ENCODE measurements around the gene NPFF. TPM values are rescaled to one million over a fixed set of nuclear protein-coding genes. Genes with fewer than 3 reads are reported as not detected.

NPFF gene
- total RNA-seq, 1 experiment from 2014 or later = 0.59 TPM

GRCh38 chr12:53532021-53532420, 24.7 kb upstream of the NPFF start:
- Mint-ChIP-seq H3K4me3 (no peak overlapping the region), H3K36me3 (peaks cover 26% of the 10 kb centered on the region), H3K27ac (no peak overlapping the region), H3K4me1 (no peaks in the 10 kb centered on the region), H3K9me3 (no peaks in the 10 kb centered on the region), H3K27me3 (ENCODE audit: low read depth) (no peaks in the 10 kb centered on the region)
- CTCF ChIA-PET = interaction anchor here (1.4 kb wide), 1 partner anchor 11 kb away, joined by 3 read pairs; no protein-coding TSS in a partner anchor
- POLR2A ChIA-PET = no interaction called here
- ATAC-seq (no peak), DNase-seq (ENCODE audit: low spot score) (no peak)
- TF ChIP-seq, protein P1, sequence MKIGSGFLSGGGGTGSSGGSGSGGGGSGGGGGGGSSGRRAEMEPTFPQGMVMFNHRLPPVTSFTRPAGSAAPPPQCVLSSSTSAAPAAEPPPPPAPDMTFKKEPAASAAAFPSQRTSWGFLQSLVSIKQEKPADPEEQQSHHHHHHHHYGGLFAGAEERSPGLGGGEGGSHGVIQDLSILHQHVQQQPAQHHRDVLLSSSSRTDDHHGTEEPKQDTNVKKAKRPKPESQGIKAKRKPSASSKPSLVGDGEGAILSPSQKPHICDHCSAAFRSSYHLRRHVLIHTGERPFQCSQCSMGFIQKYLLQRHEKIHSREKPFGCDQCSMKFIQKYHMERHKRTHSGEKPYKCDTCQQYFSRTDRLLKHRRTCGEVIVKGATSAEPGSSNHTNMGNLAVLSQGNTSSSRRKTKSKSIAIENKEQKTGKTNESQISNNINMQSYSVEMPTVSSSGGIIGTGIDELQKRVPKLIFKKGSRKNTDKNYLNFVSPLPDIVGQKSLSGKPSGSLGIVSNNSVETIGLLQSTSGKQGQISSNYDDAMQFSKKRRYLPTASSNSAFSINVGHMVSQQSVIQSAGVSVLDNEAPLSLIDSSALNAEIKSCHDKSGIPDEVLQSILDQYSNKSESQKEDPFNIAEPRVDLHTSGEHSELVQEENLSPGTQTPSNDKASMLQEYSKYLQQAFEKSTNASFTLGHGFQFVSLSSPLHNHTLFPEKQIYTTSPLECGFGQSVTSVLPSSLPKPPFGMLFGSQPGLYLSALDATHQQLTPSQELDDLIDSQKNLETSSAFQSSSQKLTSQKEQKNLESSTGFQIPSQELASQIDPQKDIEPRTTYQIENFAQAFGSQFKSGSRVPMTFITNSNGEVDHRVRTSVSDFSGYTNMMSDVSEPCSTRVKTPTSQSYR (CRISPR knock-in tag; IDR thresholded peaks at IDR 0.05) = no peak
- TF ChIP-seq EMX1 (CRISPR knock-in tag; IDR thresholded peaks at IDR 0.05) = no peak
- TF ChIP-seq, protein P2, sequence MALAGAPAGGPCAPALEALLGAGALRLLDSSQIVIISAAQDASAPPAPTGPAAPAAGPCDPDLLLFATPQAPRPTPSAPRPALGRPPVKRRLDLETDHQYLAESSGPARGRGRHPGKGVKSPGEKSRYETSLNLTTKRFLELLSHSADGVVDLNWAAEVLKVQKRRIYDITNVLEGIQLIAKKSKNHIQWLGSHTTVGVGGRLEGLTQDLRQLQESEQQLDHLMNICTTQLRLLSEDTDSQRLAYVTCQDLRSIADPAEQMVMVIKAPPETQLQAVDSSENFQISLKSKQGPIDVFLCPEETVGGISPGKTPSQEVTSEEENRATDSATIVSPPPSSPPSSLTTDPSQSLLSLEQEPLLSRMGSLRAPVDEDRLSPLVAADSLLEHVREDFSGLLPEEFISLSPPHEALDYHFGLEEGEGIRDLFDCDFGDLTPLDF (CRISPR knock-in tag; IDR thresholded peaks at IDR 0.05) = no peak
- no peak for TF ChIP-seq SMAD3 (CRISPR knock-in tag; IDR thresholded peaks at IDR 0.05; ENCODE audit: borderline replicate concordance)
- TF ChIP-seq SOX15 (CRISPR knock-in tag; IDR thresholded peaks at IDR 0.05) = no peak
- no peak for TF ChIP-seq ZBTB21 (CRISPR knock-in tag; IDR thresholded peaks at IDR 0.05; ENCODE audit: borderline replicate concordance)
- no peak for TF ChIP-seq GTF2I (CRISPR knock-in tag; conservative IDR thresholded peaks at IDR 0.05)
- TF ChIP-seq ZNF416 (CRISPR knock-in tag; IDR thresholded peaks at IDR 0.05) = no peak
- no peak for TF ChIP-seq ZNF138 (CRISPR knock-in tag; conservative IDR thresholded peaks at IDR 0.05)
- TF ChIP-seq GABPB1 (CRISPR knock-in tag; IDR thresholded peaks at IDR 0.05) = no peak
- TF ChIP-seq, protein P3, sequence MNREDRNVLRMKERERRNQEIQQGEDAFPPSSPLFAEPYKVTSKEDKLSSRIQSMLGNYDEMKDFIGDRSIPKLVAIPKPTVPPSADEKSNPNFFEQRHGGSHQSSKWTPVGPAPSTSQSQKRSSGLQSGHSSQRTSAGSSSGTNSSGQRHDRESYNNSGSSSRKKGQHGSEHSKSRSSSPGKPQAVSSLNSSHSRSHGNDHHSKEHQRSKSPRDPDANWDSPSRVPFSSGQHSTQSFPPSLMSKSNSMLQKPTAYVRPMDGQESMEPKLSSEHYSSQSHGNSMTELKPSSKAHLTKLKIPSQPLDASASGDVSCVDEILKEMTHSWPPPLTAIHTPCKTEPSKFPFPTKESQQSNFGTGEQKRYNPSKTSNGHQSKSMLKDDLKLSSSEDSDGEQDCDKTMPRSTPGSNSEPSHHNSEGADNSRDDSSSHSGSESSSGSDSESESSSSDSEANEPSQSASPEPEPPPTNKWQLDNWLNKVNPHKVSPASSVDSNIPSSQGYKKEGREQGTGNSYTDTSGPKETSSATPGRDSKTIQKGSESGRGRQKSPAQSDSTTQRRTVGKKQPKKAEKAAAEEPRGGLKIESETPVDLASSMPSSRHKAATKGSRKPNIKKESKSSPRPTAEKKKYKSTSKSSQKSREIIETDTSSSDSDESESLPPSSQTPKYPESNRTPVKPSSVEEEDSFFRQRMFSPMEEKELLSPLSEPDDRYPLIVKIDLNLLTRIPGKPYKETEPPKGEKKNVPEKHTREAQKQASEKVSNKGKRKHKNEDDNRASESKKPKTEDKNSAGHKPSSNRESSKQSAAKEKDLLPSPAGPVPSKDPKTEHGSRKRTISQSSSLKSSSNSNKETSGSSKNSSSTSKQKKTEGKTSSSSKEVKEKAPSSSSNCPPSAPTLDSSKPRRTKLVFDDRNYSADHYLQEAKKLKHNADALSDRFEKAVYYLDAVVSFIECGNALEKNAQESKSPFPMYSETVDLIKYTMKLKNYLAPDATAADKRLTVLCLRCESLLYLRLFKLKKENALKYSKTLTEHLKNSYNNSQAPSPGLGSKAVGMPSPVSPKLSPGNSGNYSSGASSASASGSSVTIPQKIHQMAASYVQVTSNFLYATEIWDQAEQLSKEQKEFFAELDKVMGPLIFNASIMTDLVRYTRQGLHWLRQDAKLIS (CRISPR knock-in tag; IDR thresholded peaks at IDR 0.05; ENCODE audit: borderline replicate concordance) = no peak
- TF ChIP-seq, protein P4, sequence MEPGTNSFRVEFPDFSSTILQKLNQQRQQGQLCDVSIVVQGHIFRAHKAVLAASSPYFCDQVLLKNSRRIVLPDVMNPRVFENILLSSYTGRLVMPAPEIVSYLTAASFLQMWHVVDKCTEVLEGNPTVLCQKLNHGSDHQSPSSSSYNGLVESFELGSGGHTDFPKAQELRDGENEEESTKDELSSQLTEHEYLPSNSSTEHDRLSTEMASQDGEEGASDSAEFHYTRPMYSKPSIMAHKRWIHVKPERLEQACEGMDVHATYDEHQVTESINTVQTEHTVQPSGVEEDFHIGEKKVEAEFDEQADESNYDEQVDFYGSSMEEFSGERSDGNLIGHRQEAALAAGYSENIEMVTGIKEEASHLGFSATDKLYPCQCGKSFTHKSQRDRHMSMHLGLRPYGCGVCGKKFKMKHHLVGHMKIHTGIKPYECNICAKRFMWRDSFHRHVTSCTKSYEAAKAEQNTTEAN (CRISPR knock-in tag; IDR thresholded peaks at IDR 0.05) = no peak
- TF ChIP-seq ZSCAN18 (CRISPR knock-in tag; IDR thresholded peaks at IDR 0.05) = no peak
- no peak for TF ChIP-seq JAZF1 (CRISPR knock-in tag; IDR thresholded peaks at IDR 0.05)
- no peak for TF ChIP-seq RORB (CRISPR knock-in tag; IDR thresholded peaks at IDR 0.05)
- TF ChIP-seq, protein P5, sequence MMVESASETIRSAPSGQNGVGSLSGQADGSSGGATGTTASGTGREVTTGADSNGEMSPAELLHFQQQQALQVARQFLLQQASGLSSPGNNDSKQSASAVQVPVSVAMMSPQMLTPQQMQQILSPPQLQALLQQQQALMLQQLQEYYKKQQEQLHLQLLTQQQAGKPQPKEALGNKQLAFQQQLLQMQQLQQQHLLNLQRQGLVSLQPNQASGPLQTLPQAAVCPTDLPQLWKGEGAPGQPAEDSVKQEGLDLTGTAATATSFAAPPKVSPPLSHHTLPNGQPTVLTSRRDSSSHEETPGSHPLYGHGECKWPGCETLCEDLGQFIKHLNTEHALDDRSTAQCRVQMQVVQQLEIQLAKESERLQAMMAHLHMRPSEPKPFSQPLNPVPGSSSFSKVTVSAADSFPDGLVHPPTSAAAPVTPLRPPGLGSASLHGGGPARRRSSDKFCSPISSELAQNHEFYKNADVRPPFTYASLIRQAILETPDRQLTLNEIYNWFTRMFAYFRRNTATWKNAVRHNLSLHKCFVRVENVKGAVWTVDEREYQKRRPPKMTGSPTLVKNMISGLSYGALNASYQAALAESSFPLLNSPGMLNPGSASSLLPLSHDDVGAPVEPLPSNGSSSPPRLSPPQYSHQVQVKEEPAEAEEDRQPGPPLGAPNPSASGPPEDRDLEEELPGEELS (CRISPR knock-in tag; IDR thresholded peaks at IDR 0.05) = no peak
- no peak for TF ChIP-seq NR1H2 (CRISPR knock-in tag; IDR thresholded peaks at IDR 0.05)
- TF ChIP-seq IRF1 (CRISPR knock-in tag; IDR thresholded peaks at IDR 0.05) = no peak
- no peak for TF ChIP-seq STAT6 (CRISPR knock-in tag; conservative IDR thresholded peaks at IDR 0.05; ENCODE audit: low read depth)
- TF ChIP-seq, protein P6, sequence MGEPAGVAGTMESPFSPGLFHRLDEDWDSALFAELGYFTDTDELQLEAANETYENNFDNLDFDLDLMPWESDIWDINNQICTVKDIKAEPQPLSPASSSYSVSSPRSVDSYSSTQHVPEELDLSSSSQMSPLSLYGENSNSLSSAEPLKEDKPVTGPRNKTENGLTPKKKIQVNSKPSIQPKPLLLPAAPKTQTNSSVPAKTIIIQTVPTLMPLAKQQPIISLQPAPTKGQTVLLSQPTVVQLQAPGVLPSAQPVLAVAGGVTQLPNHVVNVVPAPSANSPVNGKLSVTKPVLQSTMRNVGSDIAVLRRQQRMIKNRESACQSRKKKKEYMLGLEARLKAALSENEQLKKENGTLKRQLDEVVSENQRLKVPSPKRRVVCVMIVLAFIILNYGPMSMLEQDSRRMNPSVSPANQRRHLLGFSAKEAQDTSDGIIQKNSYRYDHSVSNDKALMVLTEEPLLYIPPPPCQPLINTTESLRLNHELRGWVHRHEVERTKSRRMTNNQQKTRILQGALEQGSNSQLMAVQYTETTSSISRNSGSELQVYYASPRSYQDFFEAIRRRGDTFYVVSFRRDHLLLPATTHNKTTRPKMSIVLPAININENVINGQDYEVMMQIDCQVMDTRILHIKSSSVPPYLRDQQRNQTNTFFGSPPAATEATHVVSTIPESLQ (CRISPR knock-in tag; IDR thresholded peaks at IDR 0.05) = no peak
